HCT116 (cell line): ENCODE data around the gene SLC52A3. TPM values are rescaled to one million over a fixed set of nuclear protein-coding genes. Genes with fewer than 3 reads are reported as not detected.
"Not testable (repeated sequence)": the region's sequence is repeated elsewhere in the genome, so short reads cannot be mapped to it uniquely, and the experiment has no call there.

ENCODE experiments used
- ATAC-seq: fragments of 200-7000 bp; cut with Tn5 transposase; 2 replicates; pipeline ENCODE4 v1.9.1; 2020; ENCODE audit warnings: mild to moderate bottlenecking, moderate library complexity
- BruUV-seq: library from RNA; stranded (reverse); fragments of 400-500 nt; replicated peaks from 2 replicates; lab custom pipeline; 2021; lab: Mats Ljungman, UMichigan
- CTCF ChIA-PET: fragments of 300-600 bp; sonication (Branson Sonifier 250); formaldehyde crosslinking; loops from one replicate; lab custom pipeline; 2021; ENCODE audit warnings: antibody characterized with exemption; lab: Charles Lee
- POLR2A ChIA-PET: fragments of 300-600, 350-600 bp; sonication (Branson Sonifier 250); formaldehyde crosslinking; loops from one replicate; lab custom pipeline; 2021; ENCODE audit warnings: antibody characterized with exemption; lab: Charles Lee
- RAD21 ChIA-PET, 2 experiments: fragments of 300-600 bp; sonication (Branson Sonifier 250); formaldehyde crosslinking; loops; one replicate each; lab custom pipeline; 2023; ENCODE audit warnings: low total read pairs in 2 of 2; ENCODE audit not compliant: uncharacterized antibody in 2 of 2, unreplicated experiment in 2 of 2, low non-redundant PET in 1 of 2; lab: Charles Lee
- DNase-seq: peaks from one replicate; pipeline ENCODE4 v3.0.0-alpha.2; 2010; ENCODE audit warnings: low read depth, low spot score
- H2AFZ ChIP-seq: fragments of 200-600 bp; shearing (Covaris generic), sonication (generic); 2 replicates; pipeline ENCODE4 v1.6.1; 2017; ENCODE audit warnings: low read depth, mixed run types, mixed read lengths, antibody characterized with exemption, low read length; ENCODE audit not compliant: poor library complexity, severe bottlenecking
- H3K27ac ChIP-seq: 2 replicates; pipeline ENCODE4 v1.5.1; 2012; ENCODE audit warnings: low read depth, low read length
- H3K27me3 ChIP-seq: fragments of 200-600 bp; sonication (generic); 2 replicates; pipeline ENCODE4 v1.6.1; 2016; ENCODE audit warnings: mixed run types, low read length, mixed read lengths; ENCODE audit not compliant: insufficient read depth
- H3K36me3 ChIP-seq, 2 experiments: fragments of 200-500 bp in 1 of 2; fragments of 200-600 bp in 1 of 2; sonication (Bioruptor generic) in 1 of 2; sonication (generic) in 1 of 2; 2 replicates each; pipeline versions ENCODE4 v1.5.1 to v1.6.1; 2014 to 2016; ENCODE audit warnings: low read length in 2 of 2, inconsistent platforms in 1 of 2, mixed read lengths in 1 of 2, mixed run types in 1 of 2; ENCODE audit not compliant: insufficient read depth in 2 of 2, control insufficient read depth in 1 of 2
- H3K4me1 ChIP-seq, 2 experiments: fragments of 200-600 bp in 1 of 2; sonication (generic) in 1 of 2; 2 replicates each; pipeline versions ENCODE4 v1.5.1 to v1.6.1; 2012 to 2017; ENCODE audit warnings: low read length in 2 of 2, inconsistent platforms in 1 of 2, mild to moderate bottlenecking in 1 of 2, mixed read lengths in 1 of 2, mixed run types in 1 of 2, moderate library complexity in 1 of 2; ENCODE audit not compliant: insufficient read depth in 2 of 2, control insufficient read depth in 1 of 2
- H3K4me2 ChIP-seq: fragments of 200-600 bp; sonication (generic); 2 replicates; pipeline ENCODE4 v1.6.1; 2017; ENCODE audit warnings: mixed run types, low read length, mixed read lengths
- H3K4me3 ChIP-seq, 2 experiments: fragments of 200-600 bp in 1 of 2; sonication (generic) in 1 of 2; replicated peaks in 1 of 2; 2 replicates each; pipeline ENCODE4 v1.5.1; 2011 to 2016; ENCODE audit warnings: low read length in 2 of 2, control low read depth in 1 of 2, low read depth in 1 of 2, mild to moderate bottlenecking in 1 of 2, mixed read lengths in 1 of 2, mixed run types in 1 of 2
- H3K79me2 ChIP-seq: fragments of 200-600 bp; sonication (generic); 2 replicates; pipeline ENCODE4 v1.6.1; 2017; ENCODE audit warnings: mild to moderate bottlenecking, mixed run types, low read length, moderate library complexity, mixed read lengths; ENCODE audit not compliant: insufficient read depth
- H3K9ac ChIP-seq: fragments of 200-600 bp; sonication (generic); 2 replicates; pipeline ENCODE4 v1.6.1; 2016; ENCODE audit warnings: low read length, mixed read lengths
- H3K9me2 ChIP-seq: fragments of 200-600 bp; sonication (generic), shearing (Covaris generic); 2 replicates; pipeline ENCODE4 v1.6.1; 2017; ENCODE audit warnings: mixed run types, mild to moderate bottlenecking, moderate library complexity; ENCODE audit not compliant: insufficient read depth
- H3K9me3 ChIP-seq, 2 experiments: fragments of 200-500 bp in 1 of 2; fragments of 200-600 bp in 1 of 2; sonication (Bioruptor generic) in 1 of 2; sonication (generic) in 1 of 2; 2 replicates each; pipeline ENCODE4 v1.6.1; 2014 to 2017; ENCODE audit warnings: low read length in 2 of 2, mixed read lengths in 2 of 2, inconsistent platforms in 1 of 2, low read depth in 1 of 2, mild to moderate bottlenecking in 1 of 2, mixed run types in 1 of 2, moderate library complexity in 1 of 2; ENCODE audit not compliant: control insufficient read depth in 1 of 2, insufficient read depth in 1 of 2
- H4K20me1 ChIP-seq: fragments of 200-600 bp; sonication (generic), shearing (Covaris generic); 2 replicates; pipeline ENCODE4 v1.6.1; 2017; ENCODE audit warnings: mixed run types, mild to moderate bottlenecking, moderate library complexity; ENCODE audit not compliant: insufficient read depth
- CBX3 ChIP-seq: IDR thresholded peaks from 2 replicates; pipeline ENCODE4 v1.6.1; 2012; ENCODE audit warnings: low read depth
- CEBPB ChIP-seq: IDR thresholded peaks from 2 replicates; pipeline ENCODE4 v1.6.1; 2012; ENCODE audit warnings: low read depth
- EZH2phosphoT487 ChIP-seq: fragments of 200-600 bp; IDR thresholded peaks from 2 replicates; pipeline ENCODE4 v1.6.1; 2018; ENCODE audit warnings: antibody characterized with exemption, borderline replicate concordance
- FOSL1 ChIP-seq: IDR thresholded peaks from 2 replicates; pipeline ENCODE4 v1.6.1; 2012; ENCODE audit warnings: low read depth
- JUND ChIP-seq: IDR thresholded peaks from 2 replicates; pipeline ENCODE4 v1.6.1; 2012
- POLR2A ChIP-seq: IDR thresholded peaks from 2 replicates; pipeline ENCODE4 v1.7.0; 2011; ENCODE audit warnings: borderline replicate concordance; ENCODE audit not compliant: insufficient read depth, insufficient read length; ENCODE audit errors: extremely low read depth
- POLR2AphosphoS5 ChIP-seq: IDR thresholded peaks from 2 replicates; pipeline ENCODE4 v1.6.1; 2011; ENCODE audit warnings: mild to moderate bottlenecking, low read depth, low read length, moderate library complexity
- YY1 ChIP-seq: IDR thresholded peaks from 2 replicates; pipeline ENCODE4 v1.6.1; 2011; ENCODE audit warnings: low read length, low read depth, moderate library complexity, mild to moderate bottlenecking; ENCODE audit not compliant: insufficient replicate concordance; ENCODE audit errors: extremely low read depth
- ZFX ChIP-seq: fragments of 450-650 bp; IDR thresholded peaks from 2 replicates; pipeline ENCODE4 v1.6.1; 2017
- intact Hi-C: fragments of 100-400 bp; cut with micrococcal nuclease; formaldehyde crosslinking; loops from 2 replicates; pipeline ENCODE4 v1.10.0; 2022
- total RNA-seq: library from RNA; stranded (reverse); gene quantifications from one replicate; pipeline ENCODE4 v1.2.1, GENCODE V29; 2021; ENCODE audit not compliant: unreplicated experiment
- TF ChIP-seq, protein P1 (sequence below): IDR thresholded peaks from 2 replicates; pipeline ENCODE4 v1.6.1; 2012

The SLC52A3 gene
- total RNA-seq, 1 experiment from 2014 or later, result 10.2 TPM

DNA sequence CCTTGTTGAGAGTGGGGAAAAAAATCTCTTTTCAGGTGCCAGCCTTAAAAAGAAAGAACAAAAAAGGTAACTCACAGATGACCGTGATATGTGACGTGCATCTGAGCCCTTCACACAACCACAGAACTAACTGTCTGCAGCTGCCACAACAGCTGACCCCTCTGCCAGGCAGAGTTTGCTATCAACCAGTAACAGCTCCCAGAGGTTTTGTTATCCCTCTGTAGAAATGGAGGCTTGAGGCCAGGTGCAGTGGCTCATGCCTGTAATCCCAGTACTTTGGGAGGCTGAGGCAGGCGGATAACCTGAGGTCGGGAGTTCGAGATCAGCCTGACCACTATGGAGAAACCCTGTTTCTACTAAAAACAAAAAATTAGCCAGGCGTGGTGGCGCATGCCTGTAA, 42.8 kb downstream of the SLC52A3 start:
- RAD21 ChIA-PET, result no interaction called here
- no peaks in the 10 kb centered on the region for H4K20me1 ChIP-seq
- no peak overlapping the region for H3K9ac ChIP-seq
- POLR2A ChIA-PET, result no interaction called here
- no peak overlapping the region for H2AFZ ChIP-seq
- H3K36me3 ChIP-seq, result no peaks in the 10 kb centered on the region
- H3K9me2 ChIP-seq, result no peaks in the 10 kb centered on the region
- BruUV-seq, result no TSS peak
- peaks cover 3 to 15% of the 10 kb centered on the region in 2 experiments; a peak in 2 of 4 replicates for H3K4me1 ChIP-seq
- H3K79me2 ChIP-seq, result no peaks in the 10 kb centered on the region
- no peaks in the 10 kb centered on the region for H3K9me3 ChIP-seq
- intact Hi-C loops, result no loop called here
- H3K4me3 ChIP-seq, result no peak overlapping the region
- H3K4me2 ChIP-seq, result no peak overlapping the region
- no peaks in the 10 kb centered on the region for H3K27me3 ChIP-seq
- TF ChIP-seq JUND (no peak), FOSL1 (no peak), CBX3 (no peak), EZH2phosphoT487 (no peak), YY1 (no peak), ZFX (no peak), POLR2A (no peak), CEBPB (no peak), POLR2AphosphoS5 (no peak)
- TF ChIP-seq, protein P1, sequence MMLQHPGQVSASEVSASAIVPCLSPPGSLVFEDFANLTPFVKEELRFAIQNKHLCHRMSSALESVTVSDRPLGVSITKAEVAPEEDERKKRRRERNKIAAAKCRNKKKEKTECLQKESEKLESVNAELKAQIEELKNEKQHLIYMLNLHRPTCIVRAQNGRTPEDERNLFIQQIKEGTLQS, result no peak
- DNase-seq (no peak), ATAC-seq (no peak)
- CTCF ChIA-PET, result interaction anchor here (2.1 kb wide), 1 partner anchor 14 kb away, joined by 9 read pairs; no protein-coding TSS in a partner anchor
- H3K27ac ChIP-seq, result no peak overlapping the region

DNA sequence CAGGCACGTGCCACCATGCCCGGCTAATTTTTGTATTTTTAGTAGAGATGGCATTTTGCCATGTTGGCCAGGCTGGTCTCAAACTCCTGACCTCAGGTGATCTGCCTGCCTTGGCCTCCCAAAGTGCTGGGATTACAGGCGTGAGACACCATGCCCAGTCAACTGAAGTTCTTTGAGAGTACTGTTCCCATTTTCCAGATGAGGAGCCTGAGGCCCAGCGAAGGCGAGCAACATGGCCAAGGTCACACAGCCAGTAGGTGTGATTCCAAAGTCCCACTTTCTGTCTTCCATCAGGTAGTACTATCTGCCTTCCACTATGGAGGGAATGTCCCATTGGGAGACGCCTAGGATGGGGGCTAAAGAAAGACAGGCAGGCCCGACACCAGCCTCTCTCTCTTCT, 43.5 kb downstream of the SLC52A3 start:
- H3K4me1 ChIP-seq, result peaks cover 3 to 15% of the 10 kb centered on the region in 2 experiments; a peak in 2 of 4 replicates
- CTCF ChIA-PET, H2AFZ ChIP-seq, RAD21 ChIA-PET, intact Hi-C loops, POLR2A ChIA-PET, ATAC-seq, H3K4me2 ChIP-seq, H3K36me3 ChIP-seq, H4K20me1 ChIP-seq, H3K79me2 ChIP-seq, H3K9me2 ChIP-seq, H3K9me3 ChIP-seq, DNase-seq, H3K27ac ChIP-seq, BruUV-seq, H3K9ac ChIP-seq, H3K4me3 ChIP-seq, H3K27me3 ChIP-seq: not testable (repeated sequence)
